PFSK-1 (cell line): ENCODE measurements around the gene ZNF213.
A peak's percentile ranks its signal among the peaks of the same experiment; 100 is the strongest.

Experiments used
- FOXP2 ChIP-seq: optimal IDR thresholded peaks from 2 replicates; pipeline ENCODE3; 2011; ENCODE audit warnings: borderline replicate concordance, control low read depth, inconsistent platforms; ENCODE audit not compliant: insufficient read depth; ENCODE audit errors: extremely low read length, extremely low read depth
- POLR2AphosphoS5 ChIP-seq: IDR thresholded peaks from 2 replicates; pipeline ENCODE4 v1.6.1; 2012; ENCODE audit warnings: low read depth, mild to moderate bottlenecking, control low read depth, low read length, moderate library complexity
- REST ChIP-seq, 2 experiments: IDR thresholded peaks; 2 replicates each; pipeline versions ENCODE4 v1.6.1 to v1.8.0; 2011 to 2012; ENCODE audit warnings: low read depth in 2 of 2, low read length in 2 of 2, control low read depth in 1 of 2, inconsistent platforms in 1 of 2, mild to moderate bottlenecking in 1 of 2, moderate library complexity in 1 of 2; ENCODE audit not compliant: insufficient read depth in 1 of 2
- SIN3A ChIP-seq: IDR thresholded peaks from 2 replicates; pipeline ENCODE4 v1.6.1; 2012; ENCODE audit warnings: mild to moderate bottlenecking, low read length, moderate library complexity, borderline replicate concordance; ENCODE audit not compliant: insufficient read depth
- TAF1 ChIP-seq: IDR thresholded peaks from 2 replicates; pipeline ENCODE4 v1.6.1; 2012; ENCODE audit warnings: low read length, control low read depth, borderline replicate concordance; ENCODE audit not compliant: insufficient read depth

Gene ZNF213

GRCh38 chr16:3166505-3166886, 31.7 kb downstream of the ZNF213 start:
- TF ChIP-seq TAF1 = no peak
- no peak for TF ChIP-seq REST (IDR thresholded peaks at IDR 0.05; ENCODE audit: insufficient read depth in 1 of 2, low read depth in 2 of 2, low read length in 2 of 2)
- TF ChIP-seq SIN3A = no peak
- TF ChIP-seq POLR2AphosphoS5 = no peak
- no peak for TF ChIP-seq FOXP2

- TF ChIP-seq REST (IDR thresholded peaks at IDR 0.05; ENCODE audit: insufficient read depth in 1 of 2, low read depth in 2 of 2, low read length in 2 of 2) (peak in 1 of 2 experiments; percentile 77; a peak in 2 of 4 replicates), SIN3A (no peak)
Observed at GRCh38 chr16:3170440-3171180, 35.8 kb downstream of the ZNF213 start.

- no peak for TF ChIP-seq SIN3A
- TF ChIP-seq TAF1 = no peak
- TF ChIP-seq FOXP2 = no peak
- TF ChIP-seq REST (IDR thresholded peaks at IDR 0.05; ENCODE audit: insufficient read depth in 1 of 2, low read depth in 2 of 2, low read length in 2 of 2) = no peak
- no peak for TF ChIP-seq POLR2AphosphoS5
Observed at GRCh38 chr16:3171181-3171854, 36.5 kb downstream of the ZNF213 start.

- TF ChIP-seq REST (IDR thresholded peaks at IDR 0.05; ENCODE audit: insufficient read depth in 1 of 2, low read depth in 2 of 2, low read length in 2 of 2) = no peak
- TF ChIP-seq SIN3A = no peak
- no peak for TF ChIP-seq FOXP2
- TF ChIP-seq TAF1 = no peak
- no peak for TF ChIP-seq POLR2AphosphoS5
Observed at GRCh38 chr16:3171855-3172593, 37.2 kb downstream of the ZNF213 start.
